ENCODE data around the gene CSNK2B.

DNA sequence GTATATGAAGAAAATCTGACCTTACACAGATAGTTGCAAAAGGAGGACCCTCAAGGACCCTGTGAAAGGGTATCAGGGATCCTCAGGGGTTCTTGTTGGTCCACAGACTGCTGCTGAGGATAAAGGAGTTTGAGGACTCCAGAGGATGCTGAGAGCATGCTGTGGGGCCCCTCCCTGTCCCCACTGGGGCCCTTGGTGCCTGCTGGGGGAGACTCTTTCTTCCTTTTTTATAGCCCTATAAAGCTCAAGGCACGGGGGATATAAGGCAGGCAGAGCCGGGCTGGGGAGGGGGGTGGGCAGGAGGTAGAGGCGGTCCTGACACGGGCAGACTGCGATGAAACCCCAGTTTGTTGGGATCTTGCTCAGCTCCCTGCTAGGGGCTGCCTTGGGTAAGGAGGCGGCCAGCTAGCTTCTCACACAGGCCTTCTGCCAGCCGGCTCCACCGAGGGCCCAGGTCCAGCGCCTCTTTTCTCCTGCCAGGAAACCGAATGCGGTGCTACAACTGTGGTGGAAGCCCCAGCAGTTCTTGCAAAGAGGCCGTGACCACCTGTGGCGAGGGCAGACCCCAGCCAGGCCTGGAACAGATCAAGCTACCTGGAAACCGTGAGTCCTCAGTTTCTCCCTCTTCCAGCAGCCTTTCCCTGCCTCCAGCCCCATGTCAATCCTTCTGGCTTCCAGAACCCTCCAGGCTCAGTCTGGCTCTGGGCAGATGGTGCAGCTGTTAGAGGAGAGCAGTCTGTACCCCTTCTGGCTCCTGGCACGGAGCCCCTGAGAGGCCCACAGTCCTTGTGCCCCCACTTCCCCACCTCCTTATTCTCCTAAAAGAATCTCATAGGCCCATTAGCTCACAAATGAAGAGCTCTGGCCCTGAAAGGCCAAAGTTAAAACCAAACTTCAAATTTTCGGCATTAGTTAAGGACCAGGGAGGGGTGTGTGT lies 49.4 kb downstream of the CSNK2B start, which contains the start of gene LY6G6D:
- TF ChIP-seq, protein P1, sequence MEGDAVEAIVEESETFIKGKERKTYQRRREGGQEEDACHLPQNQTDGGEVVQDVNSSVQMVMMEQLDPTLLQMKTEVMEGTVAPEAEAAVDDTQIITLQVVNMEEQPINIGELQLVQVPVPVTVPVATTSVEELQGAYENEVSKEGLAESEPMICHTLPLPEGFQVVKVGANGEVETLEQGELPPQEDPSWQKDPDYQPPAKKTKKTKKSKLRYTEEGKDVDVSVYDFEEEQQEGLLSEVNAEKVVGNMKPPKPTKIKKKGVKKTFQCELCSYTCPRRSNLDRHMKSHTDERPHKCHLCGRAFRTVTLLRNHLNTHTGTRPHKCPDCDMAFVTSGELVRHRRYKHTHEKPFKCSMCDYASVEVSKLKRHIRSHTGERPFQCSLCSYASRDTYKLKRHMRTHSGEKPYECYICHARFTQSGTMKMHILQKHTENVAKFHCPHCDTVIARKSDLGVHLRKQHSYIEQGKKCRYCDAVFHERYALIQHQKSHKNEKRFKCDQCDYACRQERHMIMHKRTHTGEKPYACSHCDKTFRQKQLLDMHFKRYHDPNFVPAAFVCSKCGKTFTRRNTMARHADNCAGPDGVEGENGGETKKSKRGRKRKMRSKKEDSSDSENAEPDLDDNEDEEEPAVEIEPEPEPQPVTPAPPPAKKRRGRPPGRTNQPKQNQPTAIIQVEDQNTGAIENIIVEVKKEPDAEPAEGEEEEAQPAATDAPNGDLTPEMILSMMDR (IDR thresholded peaks at IDR 0.05) = no peak
- TF ChIP-seq POLR2A (IDR thresholded peaks at IDR 0.05) = no peak

All from testis (tissue), 2 donors.